ENCODE measurements around the gene VPS16.
"Not testable (repeated sequence)": the region's sequence is repeated elsewhere in the genome, so short reads cannot be mapped to it uniquely, and the experiment has no call there.

DNA sequence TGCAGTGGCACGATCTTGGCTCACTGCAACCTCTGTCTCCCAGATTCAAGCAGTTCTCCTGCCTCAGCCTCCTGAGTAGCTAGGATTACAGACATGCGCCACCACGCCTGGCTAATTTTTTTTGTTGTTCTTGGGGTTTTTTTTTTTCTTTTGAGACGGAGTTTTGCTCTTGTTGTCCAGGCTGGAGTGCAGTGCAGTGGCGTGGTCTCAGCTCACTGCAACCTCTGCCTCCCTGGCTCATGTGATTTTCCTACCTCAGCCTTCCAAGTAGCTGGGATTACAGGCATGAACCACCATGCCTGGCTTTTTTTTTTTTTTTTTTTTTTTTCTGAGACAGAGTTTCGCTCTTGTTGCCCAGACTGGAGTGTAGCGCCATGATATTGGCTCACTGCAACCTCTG lies 9.3 kb upstream of the VPS16 start:
- TF ChIP-seq EZH2 (IDR thresholded peaks at IDR 0.05); POLR2AphosphoS5 (IDR thresholded peaks at IDR 0.05; ENCODE audit: borderline replicate concordance, low read depth, low read length); FOXP2 (optimal IDR thresholded peaks at IDR 0.05; ENCODE audit: control extremely low read depth, extremely low read length, insufficient read depth): not testable (repeated sequence)
